Esophagus muscularis mucosa (tissue), 4 donors: ENCODE results near the gene GLS. TPM values are rescaled to one million over a fixed set of nuclear protein-coding genes. Genes with fewer than 3 reads are reported as not detected.
A peak's percentile ranks its signal among the peaks of the same experiment; 100 is the strongest.
"Not testable (repeated sequence)": the region's sequence is repeated elsewhere in the genome, so short reads cannot be mapped to it uniquely, and the experiment has no call there.

Experiments
- DNase-seq: peaks from one replicate; pipeline ENCODE4 v3.0.0-alpha.2; 2017; ENCODE audit errors: extremely low spot score
- H3K27ac ChIP-seq, 4 donors: fragments of 200-600 bp; sonication (generic); replicated peaks in 1 of 4; 1 replicate in 3 of 4; 2 replicates in 1 of 4; pipeline ENCODE4 v1.5.1; 2016 to 2019; ENCODE audit warnings: mild to moderate bottlenecking in 1 of 4
- H3K27me3 ChIP-seq, 4 donors: fragments of 200-600 bp; sonication (generic); one replicate each; pipeline versions ENCODE4 v1.5.1 to v1.6.0; 2016 to 2019
- H3K36me3 ChIP-seq, 4 donors: fragments of 200-600 bp; sonication (generic); one replicate each; pipeline ENCODE4 v1.5.1; 2016 to 2019
- H3K4me1 ChIP-seq, 4 donors: fragments of 200-600 bp; sonication (generic); one replicate each; pipeline ENCODE4 v1.5.1; 2016 to 2019
- H3K4me3 ChIP-seq, 4 donors: fragments of 200-600 bp; sonication (generic); 1 replicate in 2 of 4; 2 replicates in 2 of 4; pipeline ENCODE4 v1.5.1; 2016 to 2019; ENCODE audit warnings: mild to moderate bottlenecking in 4 of 4, moderate library complexity in 1 of 4
- H3K9me3 ChIP-seq, 4 donors: fragments of 200-600 bp; sonication (generic); 1 replicate in 3 of 4; 2 replicates in 1 of 4; pipeline ENCODE4 v1.5.1; 2016 to 2019
- EP300 ChIP-seq: sonication (generic); formaldehyde crosslinking; IDR thresholded peaks from one replicate; pipeline ENCODE4 v1.6.1; 2017; ENCODE audit warnings: antibody characterized with exemption
- POLR2A ChIP-seq: fragments of 450-650 bp; IDR thresholded peaks from one replicate; pipeline ENCODE4 v1.6.1; 2017; ENCODE audit warnings: antibody characterized with exemption, moderate library complexity, mild to moderate bottlenecking, low read depth
- POLR2AphosphoS5 ChIP-seq, 2 donors: sonication (generic); formaldehyde crosslinking; IDR thresholded peaks; one replicate each; pipeline ENCODE4 v1.6.1; 2017; ENCODE audit warnings: antibody characterized with exemption in 2 of 2
- WGBS: methylation state at CpG from one replicate; pipeline ENCODE4 v1.1.5; 2018; 5-methylcytosine and 5-hydroxymethylcytosine counted together
- intact Hi-C: fragments of 100-400 bp; cut with DNase I; formaldehyde crosslinking; loops from one replicate; pipeline ENCODE4 v1.15.1; 2023
- total RNA-seq, 4 donors: library from RNA; depleted of rRNA; stranded (reverse); fragments of >200 nt; gene quantifications; one replicate each; pipeline versions ENCODE4 v1.1.0 to v1.2.1, GENCODE V29; 2016
- TF ChIP-seq, protein P1 (sequence below), 3 experiments: fragments of 200-600 bp in 2 of 3; fragments of 450-650 bp in 1 of 3; sonication (generic) in 2 of 3; IDR thresholded peaks; one replicate each; pipeline ENCODE4 v1.5.1; 2017 to 2019; ENCODE audit warnings: antibody characterized with exemption in 3 of 3, mild to moderate bottlenecking in 2 of 3, moderate library complexity in 1 of 3

Gene GLS
- total RNA-seq, 4 donors from 2014 or later: 93.6 to 125 (median 94.0) TPM

DNA sequence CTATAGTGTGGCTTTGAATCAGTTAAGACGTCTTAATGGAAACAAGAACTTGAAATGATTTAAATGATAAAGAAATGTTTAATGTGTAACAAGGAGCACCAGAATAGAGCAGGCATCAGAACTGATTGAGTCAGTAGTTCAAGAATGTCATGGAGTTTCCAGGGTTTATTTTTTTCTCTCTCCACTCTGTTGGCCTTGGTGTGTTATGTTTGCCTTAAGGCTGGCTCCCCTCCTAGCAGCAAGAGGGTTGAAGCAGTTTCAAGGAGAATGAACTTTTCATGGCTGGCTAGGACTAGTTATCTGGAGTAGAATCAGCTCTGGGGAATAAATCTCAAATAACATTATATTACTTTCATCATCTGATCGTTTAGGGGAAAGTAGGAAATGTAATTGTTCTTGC is 13.4 kb upstream of the GLS start:
- Histone ChIP-seq H3K27ac (peak overlapping the region in 3 of 4 donors; percentile 56 to 68 (median 61)), H3K9me3 (no peaks in the 10 kb centered on the region), H3K4me3 (no peak overlapping the region), H3K27me3 (no peaks in the 10 kb centered on the region), H3K4me1 (peaks cover 6 to 37% (median 28%) of the 10 kb centered on the region in 4 donors), H3K36me3 (no peaks in the 10 kb centered on the region)
- WGBS: 26% methylated on average over 2 of the region's 2 CpGs
- TF ChIP-seq POLR2A (no peak), EP300 (no peak), POLR2AphosphoS5 (IDR thresholded peaks at IDR 0.05) (no peak)
- TF ChIP-seq, protein P1, sequence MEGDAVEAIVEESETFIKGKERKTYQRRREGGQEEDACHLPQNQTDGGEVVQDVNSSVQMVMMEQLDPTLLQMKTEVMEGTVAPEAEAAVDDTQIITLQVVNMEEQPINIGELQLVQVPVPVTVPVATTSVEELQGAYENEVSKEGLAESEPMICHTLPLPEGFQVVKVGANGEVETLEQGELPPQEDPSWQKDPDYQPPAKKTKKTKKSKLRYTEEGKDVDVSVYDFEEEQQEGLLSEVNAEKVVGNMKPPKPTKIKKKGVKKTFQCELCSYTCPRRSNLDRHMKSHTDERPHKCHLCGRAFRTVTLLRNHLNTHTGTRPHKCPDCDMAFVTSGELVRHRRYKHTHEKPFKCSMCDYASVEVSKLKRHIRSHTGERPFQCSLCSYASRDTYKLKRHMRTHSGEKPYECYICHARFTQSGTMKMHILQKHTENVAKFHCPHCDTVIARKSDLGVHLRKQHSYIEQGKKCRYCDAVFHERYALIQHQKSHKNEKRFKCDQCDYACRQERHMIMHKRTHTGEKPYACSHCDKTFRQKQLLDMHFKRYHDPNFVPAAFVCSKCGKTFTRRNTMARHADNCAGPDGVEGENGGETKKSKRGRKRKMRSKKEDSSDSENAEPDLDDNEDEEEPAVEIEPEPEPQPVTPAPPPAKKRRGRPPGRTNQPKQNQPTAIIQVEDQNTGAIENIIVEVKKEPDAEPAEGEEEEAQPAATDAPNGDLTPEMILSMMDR (IDR thresholded peaks at IDR 0.05): no peak
- intact Hi-C loops: no loop called here
- no peak for DNase-seq

GRCh38 chr2:190867832-190868231 is 12.8 kb upstream of the GLS start:
- peaks cover 6 to 31% (median 26%) of the 10 kb centered on the region in 4 donors for H3K4me1 ChIP-seq
- H3K9me3 ChIP-seq: no peaks in the 10 kb centered on the region
- DNase-seq: no peak
- no peaks in the 10 kb centered on the region for H3K36me3 ChIP-seq
- peak overlapping the region in 2 of 4 donors; percentile 61 to 68 for H3K27ac ChIP-seq
- H3K4me3 ChIP-seq: no peak overlapping the region
- H3K27me3 ChIP-seq: no peaks in the 10 kb centered on the region
- TF ChIP-seq EP300 (no peak), POLR2AphosphoS5 (IDR thresholded peaks at IDR 0.05) (no peak), POLR2A (no peak)
- TF ChIP-seq, protein P1 (IDR thresholded peaks at IDR 0.05): no peak
- WGBS: 74% methylated on average over 4 of the region's 4 CpGs
- intact Hi-C loops: no loop called here

DNA sequence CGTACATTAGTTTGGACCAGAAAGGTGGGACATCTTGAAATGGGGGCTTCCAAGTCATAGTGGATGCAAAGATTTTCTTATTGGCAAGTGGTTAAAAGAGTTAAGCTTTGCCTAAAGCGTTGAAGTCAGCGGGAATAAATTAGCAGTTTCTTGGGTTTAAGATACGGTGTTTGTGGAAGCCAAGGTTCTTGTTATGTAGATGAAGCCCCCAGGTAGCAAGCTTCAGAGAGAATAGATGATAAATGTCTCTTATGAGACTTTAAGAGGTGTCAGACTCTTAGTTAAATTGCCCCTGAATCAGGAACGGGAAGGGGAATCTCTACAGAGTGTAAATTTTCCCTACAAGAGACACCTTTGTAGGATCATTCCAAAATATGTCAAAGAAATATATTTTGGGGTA is 10.9 kb upstream of the GLS start:
- intact Hi-C loops: no loop called here
- H3K27ac ChIP-seq: no peak overlapping the region
- H3K9me3 ChIP-seq: no peaks in the 10 kb centered on the region
- no peak overlapping the region for H3K4me3 ChIP-seq
- H3K27me3 ChIP-seq: no peaks in the 10 kb centered on the region
- WGBS: 92% methylated on average over 5 of the region's 5 CpGs
- no peak for DNase-seq
- H3K4me1 ChIP-seq: peaks cover 0 to 18% (median 12%) of the 10 kb centered on the region in 4 donors
- TF ChIP-seq, protein P1 (IDR thresholded peaks at IDR 0.05): no peak
- TF ChIP-seq EP300 (no peak), POLR2AphosphoS5 (IDR thresholded peaks at IDR 0.05) (no peak), POLR2A (no peak)
- H3K36me3 ChIP-seq: no peaks in the 10 kb centered on the region

DNA sequence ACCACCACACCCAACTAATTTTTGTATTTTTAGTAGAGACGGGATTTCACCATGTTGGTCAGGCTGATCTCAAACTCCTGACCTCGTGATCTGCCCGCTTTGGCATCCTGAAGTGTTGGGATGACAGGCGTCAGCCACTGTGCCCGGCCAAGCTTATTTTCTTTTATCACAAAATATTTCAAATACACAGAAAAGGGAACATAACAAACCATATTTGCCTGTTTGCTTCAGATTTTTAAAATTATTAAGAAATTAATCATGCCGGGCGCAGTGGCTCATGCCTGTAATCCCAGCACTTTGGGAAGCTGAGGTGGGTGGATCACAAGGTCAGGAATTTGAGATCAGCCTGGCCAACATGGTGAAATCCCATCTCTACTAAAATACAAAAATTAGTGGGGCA is 7.2 kb upstream of the GLS start:
- WGBS: 91% methylated on average over 7 of the region's 7 CpGs

GRCh38 chr2:190875891-190876290 is 4.7 kb upstream of the GLS start:
- WGBS: 87% methylated on average over 2 of the region's 2 CpGs
- H3K36me3 ChIP-seq: no peaks in the 10 kb centered on the region
- no peak overlapping the region for H3K27ac ChIP-seq
- intact Hi-C loops: no loop called here
- DNase-seq: no peak
- TF ChIP-seq POLR2A (no peak), POLR2AphosphoS5 (IDR thresholded peaks at IDR 0.05) (no peak), EP300 (no peak)
- TF ChIP-seq, protein P1 (IDR thresholded peaks at IDR 0.05): no peak
- no peaks in the 10 kb centered on the region for H3K9me3 ChIP-seq
- H3K4me1 ChIP-seq: peaks cover 5 to 9% (median 7%) of the 10 kb centered on the region in 4 donors
- H3K4me3 ChIP-seq: no peak overlapping the region
- no peaks in the 10 kb centered on the region for H3K27me3 ChIP-seq

More for the DNA sequence above, 7.2 kb upstream of the GLS start:
- H3K4me1 ChIP-seq, H3K4me3 ChIP-seq, DNase-seq, H3K27me3 ChIP-seq, H3K9me3 ChIP-seq, H3K36me3 ChIP-seq, H3K27ac ChIP-seq, intact Hi-C loops: not testable (repeated sequence)
